H1 (cell line): ENCODE data around the gene STEAP3. TPM values are rescaled to one million over a fixed set of nuclear protein-coding genes. Genes with fewer than 3 reads are reported as not detected.

Experiments
- GTF2F1 ChIP-seq: IDR thresholded peaks from 2 replicates; pipeline ENCODE4 v1.6.1; 2012; ENCODE audit warnings: low read depth, low read length, improper control_type of control experiment, borderline replicate concordance
- HDAC2 ChIP-seq, 2 experiments: fragments of 300-600 bp in 1 of 2; sonication (generic) in 1 of 2; IDR thresholded peaks; 2 replicates each; pipeline ENCODE4 v1.6.1; 2011 to 2012; ENCODE audit warnings: low read depth in 2 of 2, low read length in 2 of 2, mild to moderate bottlenecking in 2 of 2, moderate library complexity in 2 of 2, borderline replicate concordance in 1 of 2, inconsistent platforms in 1 of 2
- HDAC6 ChIP-seq: IDR thresholded peaks from one replicate; pipeline ENCODE4 v1.7.1; 2012; ENCODE audit warnings: low read depth, mild to moderate bottlenecking, inconsistent platforms, low read length, moderate library complexity
- KDM1A ChIP-seq: fragments of 200-600, 300-600 bp; sonication (generic); IDR thresholded peaks from 2 replicates; pipeline ENCODE4 v1.7.1; 2016; ENCODE audit warnings: mild to moderate bottlenecking, low read length, borderline replicate concordance
- NANOG ChIP-seq: IDR thresholded peaks from 2 replicates; pipeline ENCODE4 v1.6.1; 2011; ENCODE audit warnings: low read length, low read depth, mild to moderate bottlenecking, inconsistent platforms; ENCODE audit not compliant: insufficient read depth, poor library complexity, severe bottlenecking
- POLR2A ChIP-seq, 2 experiments: IDR thresholded peaks; 1 replicate in 1 of 2; 2 replicates in 1 of 2; pipeline ENCODE4 v1.6.1; 2011; ENCODE audit warnings: low read depth in 2 of 2, low read length in 2 of 2, mild to moderate bottlenecking in 2 of 2; ENCODE audit errors: control extremely low read depth in 1 of 2
- RXRA ChIP-seq: IDR thresholded peaks from 2 replicates; pipeline ENCODE4 v1.6.1; 2011; ENCODE audit warnings: low read depth, mild to moderate bottlenecking, low read length, moderate library complexity; ENCODE audit not compliant: insufficient read depth
- SIN3A ChIP-seq, 2 experiments: IDR thresholded peaks in 1 of 2; conservative IDR thresholded peaks in 1 of 2; 2 replicates each; pipeline ENCODE4 v1.6.1; 2011 to 2012; ENCODE audit warnings: low read length in 2 of 2, improper control_type of control experiment in 1 of 2, low read depth in 1 of 2, mild to moderate bottlenecking in 1 of 2
- polyA plus RNA-seq, 7 experiments: library from polyadenylated mRNA; depleted of rRNA in 3 of 7; stranded (reverse) in 5 of 7; unstranded in 2 of 7; fragments of >200 nt in 5 of 7; fragments of 200-250 nt in 2 of 7; gene quantifications; 1 replicate in 5 of 7; 2 replicates in 1 of 7; 4 replicates in 1 of 7; pipeline versions ENCODE4 v1.2.1 to v1.2.3, GENCODE V29; 2011 to 2013; ENCODE audit warnings: missing spikeins in 2 of 7, mixed read lengths in 2 of 7
- total RNA-seq: library from RNA; stranded (reverse); fragmentation: NEBNext Ultra II Directional; extraction: Animal tissue kit (Norgen Biotek cat#: 25700); gene quantifications from 2 replicates; pipeline ENCODE4 v1.2.1, GENCODE V29; 2021

STEAP3 gene
- total and polyA plus RNA-seq, 2 of the 8 experiments (the other 6 are each of a cell fraction or from before 2014, with no cell fraction given): 21.7 to 27.9 TPM

DNA sequence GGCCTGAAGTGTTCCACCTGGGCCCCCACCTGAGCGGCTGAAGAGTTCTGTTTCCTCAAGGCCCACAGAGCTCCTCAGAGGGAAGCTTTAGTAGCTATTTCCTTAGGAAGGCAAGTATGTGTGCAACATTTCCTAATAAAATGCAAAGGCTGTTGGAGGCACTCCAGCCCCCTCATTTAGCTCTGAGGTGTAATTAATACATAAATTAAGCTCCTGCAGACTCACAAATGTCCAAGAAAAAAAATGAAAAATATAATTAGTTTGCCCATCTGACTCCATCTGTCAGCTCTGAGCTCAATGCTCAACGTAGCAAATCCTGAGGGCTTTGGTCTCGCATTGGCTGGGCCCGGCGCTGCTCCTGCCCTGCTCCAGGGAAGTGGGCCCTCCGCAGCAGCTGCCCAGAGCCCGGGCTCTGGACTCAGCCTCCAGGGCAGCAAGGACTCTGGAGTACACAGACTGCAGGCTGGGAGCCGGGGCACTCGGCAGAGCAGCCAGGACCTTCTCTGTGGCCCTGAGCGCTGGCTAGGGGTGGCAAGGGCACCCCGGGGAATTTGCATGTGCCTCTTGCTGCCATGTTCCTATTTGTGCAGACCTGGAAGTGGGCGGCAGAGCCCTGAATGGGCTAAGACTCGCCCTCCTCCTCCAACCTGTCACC, 41.7 kb upstream of the STEAP3 start (continued):
- no peak for TF ChIP-seq GTF2F1
- no peak for TF ChIP-seq KDM1A
- TF ChIP-seq SIN3A (conservative IDR thresholded peaks at IDR 0.05 in 1 of 2, IDR thresholded peaks at IDR 0.05 in 1 of 2; ENCODE audit: low read depth in 1 of 2, low read length in 2 of 2): no peak
- no peak for TF ChIP-seq HDAC6
- no peak for TF ChIP-seq RXRA
- TF ChIP-seq NANOG: no peak
- no peak for TF ChIP-seq POLR2A (IDR thresholded peaks at IDR 0.05; ENCODE audit: control extremely low read depth in 1 of 2, low read depth in 2 of 2, low read length in 2 of 2)
- no peak for TF ChIP-seq HDAC2 (IDR thresholded peaks at IDR 0.05; ENCODE audit: borderline replicate concordance in 1 of 2, low read depth in 2 of 2, low read length in 2 of 2)
